HG03565 (cell line): ENCODE measurements around the gene TNFRSF9.
A peak's percentile ranks its signal among the peaks of the same experiment; 100 is the strongest.
"Not testable (repeated sequence)": the region's sequence is repeated elsewhere in the genome, so short reads cannot be mapped to it uniquely, and the experiment has no call there.

Experiments
- ATAC-seq: cut with Tn5 transposase; IDR thresholded peaks from one replicate; pipeline ENCODE4 v1.9.1; 2021; ENCODE audit warnings: mild to moderate bottlenecking, moderate library complexity; ENCODE audit not compliant: unreplicated experiment

Gene TNFRSF9

DNA sequence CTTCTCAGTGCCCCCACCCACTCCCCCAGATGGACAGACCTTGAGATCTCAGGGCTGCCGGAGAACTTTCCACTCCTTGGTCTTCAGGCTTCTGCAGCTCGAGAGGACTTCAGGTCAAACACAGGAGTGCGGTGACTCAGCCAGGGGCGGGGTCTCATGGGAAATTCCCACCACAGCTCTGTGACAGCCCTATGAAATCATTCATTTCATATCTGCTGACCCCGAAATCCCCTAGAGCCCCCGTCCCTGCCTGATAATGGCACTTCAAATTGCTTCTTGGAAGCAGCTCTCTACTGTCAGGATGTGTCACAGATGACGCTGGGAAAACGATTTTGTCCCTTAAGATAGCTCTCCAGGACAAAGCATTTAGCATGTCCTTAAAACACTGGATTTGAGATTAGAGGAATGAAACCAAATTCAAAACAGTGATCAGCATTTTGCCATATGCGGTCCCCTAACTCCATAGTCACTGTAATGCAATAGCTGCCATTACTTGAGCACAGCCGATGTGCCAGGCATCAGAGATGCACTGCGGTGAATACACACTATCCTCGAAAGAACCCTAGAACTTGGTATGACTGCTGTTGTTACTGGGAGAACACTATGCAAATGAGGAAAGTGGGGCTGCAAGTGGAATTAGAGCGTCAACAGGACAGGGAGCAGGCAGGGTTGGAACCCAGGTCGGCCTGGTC lies at the start of gene TNFRSF9:
TSS of gene TNFRSF9 (minus strand) at position 95 of the 692 bp plus-strand sequence. CDS start 845 bp downstream, outside the sequence.
- ATAC-seq, result no peak

DNA sequence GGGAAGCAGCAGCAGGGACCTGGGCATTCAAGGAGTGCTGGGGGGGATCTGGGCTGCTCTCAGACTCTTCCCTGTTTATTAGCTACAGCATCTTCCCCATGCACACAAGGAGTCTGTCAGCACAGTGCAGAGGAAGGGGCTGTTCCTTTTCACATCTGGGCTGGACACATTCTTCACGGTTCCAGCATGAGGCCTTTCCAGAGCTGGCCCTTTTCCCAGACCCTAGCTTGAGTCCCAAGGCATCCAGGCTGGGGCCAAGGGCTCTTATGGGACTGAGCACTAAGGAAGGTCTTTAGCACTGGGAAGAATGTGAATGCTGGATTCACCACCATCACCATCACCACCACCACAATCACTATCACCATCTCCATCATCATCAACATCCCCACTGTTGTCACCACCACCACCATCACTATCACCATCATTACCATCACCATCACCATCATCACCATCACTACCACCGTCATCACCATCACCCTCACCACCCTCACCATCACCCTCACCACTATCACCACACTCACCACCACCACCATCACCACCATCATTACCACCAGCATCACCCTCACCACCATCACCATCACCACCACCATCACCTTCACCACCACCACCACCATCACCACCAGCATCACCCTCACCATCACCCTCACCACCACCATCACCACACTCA lies 49.3 kb upstream of the TNFRSF9 start:
- no peak for ATAC-seq

DNA sequence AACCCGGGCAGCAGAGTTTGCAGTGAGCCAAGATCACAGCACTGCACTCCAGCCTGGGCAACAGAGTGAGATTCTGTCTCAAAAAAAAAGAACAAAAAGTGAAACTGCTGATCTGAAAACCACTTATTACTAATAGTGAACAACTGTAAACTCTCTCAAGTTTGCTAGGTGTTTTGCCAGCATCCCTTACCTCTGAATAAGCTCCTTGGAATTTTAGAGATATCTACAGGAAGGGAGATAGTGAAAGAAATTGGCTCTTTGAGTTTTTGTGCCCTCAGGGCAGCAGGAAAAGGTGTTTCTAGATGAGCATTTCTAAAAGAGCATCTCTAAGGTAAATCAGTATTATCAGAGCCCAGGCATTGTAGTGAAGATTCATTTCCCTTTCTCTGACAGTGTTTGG lies 47.9 kb upstream of the TNFRSF9 start:
- no peak for ATAC-seq

DNA sequence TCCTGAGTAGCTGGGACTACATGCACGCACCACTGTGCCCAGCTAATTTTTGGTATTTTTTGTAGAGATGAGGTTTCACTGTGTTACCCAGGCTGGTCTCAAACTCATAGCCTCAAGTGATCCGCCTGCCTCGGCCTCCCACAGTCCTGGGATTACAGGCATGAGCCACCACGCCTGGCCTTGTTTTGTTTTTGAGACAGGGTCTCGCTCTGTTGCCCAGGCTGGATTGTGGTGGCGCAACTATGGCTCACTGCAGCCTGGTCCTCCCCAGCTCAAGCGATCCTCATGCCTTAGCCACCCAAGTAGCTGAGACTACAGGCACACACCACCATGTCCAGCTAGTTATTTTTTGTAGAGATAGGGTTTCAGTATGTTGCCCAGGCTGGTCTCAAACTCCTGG lies 46.9 kb upstream of the TNFRSF9 start:
- ATAC-seq, result no peak

DNA sequence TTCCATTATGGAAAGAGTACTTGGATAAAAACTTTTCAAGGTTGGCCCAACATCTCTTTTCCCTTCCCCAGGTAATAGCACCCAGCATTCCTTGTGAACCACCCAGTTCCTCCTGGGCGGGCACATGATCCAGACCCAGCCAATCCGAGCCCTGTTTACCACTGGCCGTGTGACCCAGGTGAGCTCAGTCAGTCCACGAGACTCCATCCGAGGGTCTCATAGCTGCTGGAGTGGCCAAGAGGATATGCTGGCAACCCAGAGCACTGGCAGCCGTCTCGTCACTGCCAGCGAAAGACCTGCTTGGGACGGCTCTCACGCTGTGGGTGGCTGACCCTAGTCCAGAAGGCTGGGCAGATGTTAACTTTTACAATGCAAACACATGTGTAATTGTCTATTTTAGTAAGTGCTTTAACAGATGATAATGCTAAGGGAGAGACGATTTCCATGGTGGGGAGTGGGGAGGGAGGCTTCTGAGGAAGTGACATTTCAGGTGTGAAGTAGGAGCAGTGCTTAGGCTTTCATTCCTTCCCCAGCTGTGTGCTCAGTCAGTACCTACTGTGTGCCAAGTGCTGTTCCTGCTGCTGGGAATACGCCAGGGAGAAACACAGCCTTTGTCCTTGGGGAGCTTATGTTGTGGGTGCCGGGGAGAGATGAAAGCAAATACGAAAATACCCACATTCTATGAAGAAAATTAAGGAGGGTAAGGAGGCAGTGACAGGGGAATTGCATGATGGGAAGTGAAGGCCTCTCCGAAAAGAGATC lies 45.4 kb upstream of the TNFRSF9 start:
- ATAC-seq, result no peak

DNA sequence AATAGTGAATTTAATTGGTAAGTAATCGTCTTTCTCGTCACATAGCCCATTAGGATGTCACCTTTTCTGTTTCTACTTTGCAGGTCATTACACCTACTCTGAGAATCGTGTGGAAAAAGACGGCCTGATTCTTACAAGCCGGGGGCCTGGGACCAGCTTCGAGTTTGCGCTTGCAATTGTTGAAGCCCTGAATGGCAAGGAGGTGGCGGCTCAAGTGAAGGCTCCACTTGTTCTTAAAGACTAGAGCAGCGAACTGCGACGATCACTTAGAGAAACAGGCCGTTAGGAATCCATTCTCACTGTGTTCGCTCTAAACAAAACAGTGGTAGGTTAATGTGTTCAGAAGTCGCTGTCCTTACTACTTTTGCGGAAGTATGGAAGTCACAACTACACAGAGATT lies 44.2 kb upstream of the TNFRSF9 start:
- no peak for ATAC-seq

DNA sequence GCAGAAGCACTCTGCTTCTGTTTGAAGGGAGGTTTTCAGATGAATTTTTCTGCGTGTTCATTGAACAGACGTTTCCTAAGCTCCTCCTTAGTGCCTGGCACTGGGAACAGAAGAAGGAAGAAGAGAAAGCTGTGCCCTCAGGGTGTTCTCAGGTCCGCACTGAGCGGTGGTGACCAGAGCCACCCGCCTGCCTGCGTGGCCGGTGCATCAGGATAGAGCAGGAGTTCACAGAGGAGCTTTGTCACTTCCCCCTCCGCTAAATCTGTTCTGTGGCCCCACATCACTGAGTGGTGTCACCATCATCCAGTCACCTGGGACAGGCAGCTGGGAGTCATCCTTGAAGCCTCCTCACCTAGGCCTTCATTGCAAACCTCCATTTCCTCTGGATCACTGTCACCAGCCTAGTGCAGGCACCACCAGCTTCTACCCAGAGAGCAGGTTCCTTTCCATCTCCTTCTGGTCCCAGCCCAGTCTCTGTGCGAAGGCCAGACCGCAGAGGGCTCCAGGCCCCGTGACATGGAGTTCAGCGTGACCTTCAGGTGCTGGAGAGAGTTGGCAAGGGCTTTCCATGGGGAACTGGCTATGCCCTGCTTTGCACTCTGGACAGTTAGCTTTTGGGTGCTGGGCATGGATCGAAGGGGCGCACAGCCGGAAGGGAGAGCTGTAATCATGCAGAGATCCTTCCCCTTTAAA lies 42.6 kb upstream of the TNFRSF9 start:
- ATAC-seq, result no peak

DNA sequence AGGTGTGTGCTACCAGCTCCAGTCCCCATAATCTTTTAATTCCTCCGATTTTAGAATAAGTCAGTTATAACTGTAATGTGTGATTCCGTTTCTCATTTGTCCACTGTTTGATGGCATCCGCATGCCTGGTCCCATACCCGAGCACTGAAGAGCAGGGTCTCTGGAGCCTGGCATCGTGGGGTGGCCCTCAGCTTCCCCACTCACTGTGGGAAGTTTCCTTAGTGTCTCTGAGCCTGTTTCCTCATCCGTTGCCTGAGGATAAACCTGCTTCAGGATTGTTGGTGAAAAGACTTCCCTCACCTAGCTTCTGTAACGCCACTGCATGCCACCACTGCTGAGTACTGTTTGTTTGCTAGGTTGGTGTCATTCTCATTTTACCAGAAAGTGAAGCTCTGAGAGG lies 40.3 kb upstream of the TNFRSF9 start:
- ATAC-seq, result no peak

DNA sequence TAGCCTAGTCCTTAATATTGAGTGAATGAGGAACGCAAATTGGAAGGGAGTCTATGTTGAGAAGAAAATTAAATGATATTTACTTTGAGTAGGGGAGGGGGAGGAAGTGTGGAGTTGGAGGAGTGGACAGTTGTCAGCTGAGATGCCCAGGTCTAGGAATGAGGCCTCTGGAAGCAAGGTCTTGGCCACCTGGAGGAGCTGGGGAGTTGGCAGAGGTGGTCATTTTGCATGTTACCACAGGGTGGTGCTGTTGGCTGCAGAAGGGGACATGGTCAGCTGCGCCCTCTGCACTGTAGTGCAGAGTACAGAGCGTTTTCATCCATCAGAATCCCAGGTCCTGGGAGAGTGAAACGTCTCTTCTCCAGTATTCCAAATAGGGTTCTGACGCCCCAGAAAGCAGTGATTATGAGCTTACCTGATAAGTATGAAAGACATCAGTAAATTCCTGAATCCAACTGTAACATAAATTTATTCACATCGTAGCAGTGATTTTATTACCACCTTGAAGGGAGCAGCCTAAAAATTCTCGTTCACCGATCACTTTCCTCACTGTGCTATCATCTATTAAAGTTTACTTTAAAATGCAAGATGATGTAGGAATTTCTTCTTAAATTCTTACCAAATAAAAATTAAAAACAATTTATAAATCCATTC lies 34.7 kb upstream of the TNFRSF9 start:
- no peak for ATAC-seq

DNA sequence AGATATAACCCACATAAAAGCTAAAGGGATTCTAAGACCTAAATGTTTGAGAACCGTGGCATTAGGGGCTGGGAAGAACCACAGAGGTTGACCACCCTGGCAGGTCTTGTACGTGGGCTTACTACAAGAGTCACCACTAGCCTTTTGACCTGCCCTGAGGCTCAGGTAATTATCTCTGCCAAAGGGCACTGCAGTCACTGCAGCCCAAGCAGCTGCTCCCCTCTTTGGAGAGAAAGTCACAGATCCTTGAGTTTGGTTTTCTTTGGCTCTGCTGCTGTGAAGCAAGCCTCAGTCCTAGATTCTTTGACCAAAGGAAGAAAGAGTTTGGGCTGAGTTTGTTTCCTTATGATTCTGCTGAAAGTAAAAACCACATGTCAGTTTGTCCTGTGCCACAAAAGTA lies 32.4 kb upstream of the TNFRSF9 start:
- ATAC-seq, result no peak

DNA sequence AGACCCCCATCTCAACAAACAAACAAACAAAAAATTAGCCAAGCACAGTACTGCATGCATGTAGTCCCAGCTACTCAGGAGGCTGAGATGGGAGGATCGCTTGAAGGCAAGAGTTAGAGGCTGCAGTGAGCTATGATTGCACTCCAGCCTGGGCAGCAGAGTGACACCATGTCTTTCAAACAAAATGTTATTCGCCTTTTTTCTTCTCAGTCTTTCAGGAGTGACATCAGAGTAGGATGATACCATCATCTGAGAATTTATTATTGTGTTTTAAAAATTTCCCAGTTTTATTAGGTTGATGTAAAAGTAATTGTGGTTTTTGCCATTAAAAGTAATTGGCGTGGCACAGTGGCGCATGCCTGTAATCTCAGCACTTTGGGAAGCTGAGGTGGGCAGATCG lies 31.6 kb upstream of the TNFRSF9 start:
- no peak for ATAC-seq

DNA sequence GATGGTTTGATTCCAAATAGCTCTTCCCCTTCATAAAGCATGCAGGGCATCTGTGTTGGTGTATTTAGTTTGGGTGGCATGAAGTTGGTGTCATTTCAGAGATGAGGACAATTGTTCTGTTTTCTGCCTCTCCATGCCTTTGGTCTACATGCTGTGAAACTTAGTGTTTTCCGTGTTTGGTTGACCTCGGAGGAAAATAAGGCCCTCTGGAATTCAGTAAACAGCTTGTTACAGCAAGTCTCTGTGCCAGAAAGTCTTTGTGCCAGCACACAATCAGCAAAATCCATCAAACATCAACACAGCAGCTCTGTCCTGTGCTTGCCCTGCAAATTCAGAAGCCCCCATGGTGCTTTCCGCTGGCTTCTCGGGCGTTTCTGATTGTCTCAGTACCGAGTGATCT lies 30.4 kb upstream of the TNFRSF9 start:
- no peak for ATAC-seq

DNA sequence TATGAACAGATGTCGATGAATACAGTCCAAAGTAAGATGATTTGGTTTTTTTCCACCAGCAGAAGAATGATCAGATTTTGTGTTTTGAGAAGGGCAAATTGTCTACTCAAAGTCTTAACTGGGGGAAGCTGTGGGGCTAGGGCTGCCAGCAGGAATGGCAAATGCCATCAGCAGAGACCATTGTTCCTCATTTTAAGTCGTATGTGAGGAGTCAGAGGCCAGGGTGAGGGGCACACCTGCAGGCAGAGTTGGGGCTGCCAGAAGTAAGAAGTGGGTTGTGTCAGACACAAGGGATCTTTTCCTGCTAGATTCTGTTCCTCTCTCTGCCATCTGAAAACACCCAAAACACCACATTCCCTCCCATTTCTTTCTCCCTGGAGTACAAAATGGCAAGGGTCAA lies 29.6 kb upstream of the TNFRSF9 start:
- no peak for ATAC-seq

DNA sequence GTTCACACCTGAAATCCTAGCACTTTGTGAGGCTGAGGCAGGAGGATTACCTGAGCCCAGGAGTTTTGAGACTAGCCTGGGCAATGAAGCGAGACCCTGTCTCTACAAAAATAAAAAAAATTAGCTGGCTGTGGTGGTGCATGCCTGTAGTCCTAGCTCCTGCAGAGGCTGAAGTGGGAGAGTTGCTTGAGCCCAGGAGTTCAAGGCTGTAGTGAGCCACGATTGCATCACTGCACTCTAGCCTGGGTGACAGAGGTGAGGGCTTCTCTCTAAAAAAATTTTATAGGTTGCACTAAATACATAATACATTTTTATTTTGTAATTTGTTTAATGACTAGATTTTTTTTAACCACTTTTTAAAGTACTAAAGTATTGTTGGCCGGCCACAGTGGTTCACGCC lies 27.0 kb upstream of the TNFRSF9 start:
- no peak for ATAC-seq

DNA sequence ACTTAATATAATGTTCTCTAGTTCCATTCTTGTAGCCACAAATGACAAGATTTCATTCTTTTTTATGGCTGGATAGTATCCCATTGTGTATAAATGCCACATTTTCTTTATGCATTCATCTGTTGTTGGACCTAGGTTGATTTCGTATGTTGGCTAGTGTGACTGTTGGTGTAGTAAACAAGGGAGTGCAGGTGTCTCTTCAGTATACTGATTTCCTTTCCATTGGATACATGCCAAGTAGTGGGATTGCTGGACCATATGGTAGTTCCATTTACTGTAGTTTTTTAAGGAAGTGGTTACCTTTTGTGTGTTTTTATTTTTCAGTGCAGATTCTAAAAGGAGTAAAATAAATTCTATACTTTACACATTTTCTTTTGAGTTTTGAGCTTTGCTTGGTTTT lies 26.6 kb upstream of the TNFRSF9 start:
- ATAC-seq, result no peak

DNA sequence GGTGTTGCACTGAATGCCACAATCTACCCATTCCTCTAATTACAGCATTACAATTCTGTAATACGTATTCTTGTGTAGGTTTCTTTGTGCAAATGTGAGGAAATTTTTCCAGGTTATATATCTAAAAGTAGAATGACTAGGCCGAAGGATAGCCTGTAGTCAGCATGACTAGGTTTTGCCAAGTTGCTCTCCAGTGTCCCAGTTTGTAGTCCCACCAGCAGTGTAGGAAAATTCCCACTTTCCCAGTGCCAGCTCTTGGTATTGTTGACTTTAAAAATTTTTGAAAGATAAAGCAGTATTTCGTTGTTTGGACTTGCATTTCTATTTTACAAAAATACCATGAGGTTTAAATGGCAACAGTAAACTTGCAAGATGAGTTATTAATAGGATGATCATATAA lies 23.8 kb upstream of the TNFRSF9 start:
- no peak for ATAC-seq

DNA sequence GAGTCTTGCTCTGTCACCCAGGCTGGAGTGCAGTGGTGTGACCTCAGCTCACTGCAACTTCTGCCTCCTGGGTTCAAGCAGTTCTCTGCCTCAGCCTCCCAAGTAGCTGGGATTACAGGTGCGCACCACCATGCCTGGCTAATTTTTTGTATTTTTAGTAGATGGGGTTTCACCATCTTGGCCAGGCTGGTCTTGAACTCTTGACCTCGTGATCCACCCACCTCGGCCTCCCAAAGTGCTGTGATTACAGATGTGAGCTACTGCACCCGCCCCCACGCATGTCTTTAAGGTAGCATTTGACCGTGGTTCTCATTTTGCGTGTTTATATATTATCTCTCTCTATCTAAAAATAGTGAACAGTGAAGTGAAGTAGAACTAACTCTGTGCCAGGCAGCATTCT lies 23.2 kb upstream of the TNFRSF9 start:
- not testable (repeated sequence) for ATAC-seq

DNA sequence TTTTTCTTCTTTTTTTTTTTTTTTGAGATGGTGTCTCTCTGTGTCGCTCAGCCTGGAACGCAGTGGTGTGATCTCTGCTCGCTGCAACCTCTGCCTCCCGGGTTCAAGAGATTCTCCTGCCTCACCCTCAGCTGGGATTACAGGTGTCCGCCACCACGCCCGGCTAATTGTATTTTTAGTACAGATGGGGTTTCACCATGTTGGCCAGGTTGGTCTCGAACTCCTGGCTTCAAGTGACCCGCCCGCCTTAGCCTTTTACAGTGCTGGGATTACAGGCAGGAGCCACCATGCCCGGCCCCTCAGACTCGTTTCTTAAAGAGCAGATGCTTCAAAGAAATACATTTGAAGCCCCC lies 22.7 kb upstream of the TNFRSF9 start:
- not testable (repeated sequence) for ATAC-seq

DNA sequence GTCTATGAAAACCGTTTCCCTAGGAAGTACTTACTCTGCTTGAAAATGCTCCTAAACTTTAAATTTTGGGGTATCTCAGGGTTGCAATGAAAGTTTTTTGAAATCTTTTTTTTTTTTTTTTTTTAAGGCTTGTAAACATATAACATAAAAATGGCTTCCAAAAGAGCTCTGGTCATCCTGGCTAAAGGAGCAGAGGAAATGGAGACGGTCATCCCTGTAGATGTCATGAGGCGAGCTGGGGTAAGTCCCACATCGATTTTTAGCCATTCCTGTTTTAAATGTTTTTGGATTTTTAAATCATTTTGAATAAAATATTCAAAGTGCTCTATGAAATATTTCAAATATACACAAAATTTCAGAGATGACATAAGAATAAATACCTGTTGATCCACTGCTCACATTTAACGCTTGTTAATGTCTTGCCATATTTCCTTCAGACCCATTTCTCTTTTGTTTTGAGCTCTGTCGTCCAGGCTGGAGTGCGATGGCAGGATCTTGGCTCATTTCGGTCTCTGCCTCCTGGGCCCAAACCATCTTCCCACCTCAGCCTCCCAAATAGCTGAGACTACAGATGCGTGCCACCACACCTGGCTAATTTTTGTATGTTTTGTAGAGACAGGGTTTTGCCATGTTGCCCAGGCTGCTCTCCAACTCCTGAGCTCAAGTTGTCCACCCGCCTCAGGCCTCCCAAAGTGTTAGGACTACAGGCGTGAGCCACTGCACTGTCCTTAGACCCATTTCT lies 22.2 kb upstream of the TNFRSF9 start:
- no peak for ATAC-seq

DNA sequence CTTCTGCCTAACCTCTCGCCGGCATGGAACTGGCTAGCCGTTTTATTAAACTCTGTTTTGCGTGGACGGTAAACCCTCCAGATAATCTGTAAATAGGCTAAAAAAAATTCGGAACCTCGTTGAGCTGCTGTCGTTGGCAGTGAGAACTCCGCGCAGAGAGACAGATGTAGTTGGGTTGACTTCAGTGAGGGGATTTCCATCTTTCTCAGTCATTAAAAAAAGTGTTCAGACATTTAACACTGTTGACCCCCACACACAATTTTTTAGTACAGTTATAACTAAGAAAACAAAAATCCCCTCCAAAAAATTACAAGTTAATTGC lies 21.3 kb upstream of the TNFRSF9 start:
- peak; percentile 9 for ATAC-seq
